ENCODE results near the gene PET100. TPM values are rescaled to one million over a fixed set of nuclear protein-coding genes. Genes with fewer than 3 reads are reported as not detected.
A peak's percentile ranks its signal among the peaks of the same experiment; 100 is the strongest.

The PET100 gene
- total and polyA plus RNA-seq, 2 experiments from 2014 or later: 8.6 to 636 TPM

GRCh38 chr19:7665076-7665475 is 35.5 kb downstream of the PET100 start:
- H4K20me1 ChIP-seq (replicated peaks; ENCODE audit: insufficient read depth): no peaks in the 10 kb centered on the region
- H3K4me2 ChIP-seq: no peak overlapping the region
- no peak overlapping the region for H3K27ac ChIP-seq (ENCODE audit: low read depth)
- H3F3A ChIP-seq (replicated peaks; ENCODE audit: low read depth): no peaks in the 10 kb centered on the region
- H2AFZ ChIP-seq: no peak overlapping the region
- peaks cover 4% of the 10 kb centered on the region; the same call in 1 of the 3 replicates for H3K4me1 Mint-ChIP-seq
- no peaks in the 10 kb centered on the region for H3K9me2 ChIP-seq (ENCODE audit: insufficient read depth)
- H3K4me3 Mint-ChIP-seq: no peak overlapping the region
- peaks cover 28% of the 10 kb centered on the region for H3K27me3 ChIP-seq (ENCODE audit: insufficient read depth)
- H3K36me3 ChIP-seq (ENCODE audit: insufficient read depth): no peaks in the 10 kb centered on the region
- H3K79me2 ChIP-seq (replicated peaks; ENCODE audit: insufficient read depth): no peaks in the 10 kb centered on the region
- H3K27ac Mint-ChIP-seq: no peak overlapping the region
- H3K4me1 ChIP-seq (ENCODE audit: insufficient read depth): no peaks in the 10 kb centered on the region; the same call in 1 of the 2 replicates
- peaks cover 6% of the 10 kb centered on the region; the same call in 2 of the 3 replicates for H3K9me3 Mint-ChIP-seq
- ATAC-seq: no peak
- no peak for DNase-seq (ENCODE audit: low spot score)
- H3K4me3 ChIP-seq: no peak overlapping the region
- no peaks in the 10 kb centered on the region for H3K36me3 Mint-ChIP-seq (ENCODE audit: low read depth)
- TF ChIP-seq CTCF (conservative IDR thresholded peaks at IDR 0.05; ENCODE audit: low read depth in 2 of 2) (no peak), STAT1 (IDR thresholded peaks at IDR 0.05; ENCODE audit: unreplicated experiment) (no peak), EZH2 (IDR thresholded peaks at IDR 0.05; ENCODE audit: low read depth, unreplicated experiment) (no peak)
- peaks cover 17% of the 10 kb centered on the region for H3K27me3 Mint-ChIP-seq (ENCODE audit: insufficient read depth, low read depth, poor library complexity)

GRCh38 chr19:7668842-7669241 is 39.2 kb downstream of the PET100 start, which contains the start of gene RETN:
TSS of gene RETN (plus strand) at chr19:7669049. CDS start at chr19:7669327, 278 bp downstream.
- DNase-seq (ENCODE audit: low spot score) (no peak), ATAC-seq (no peak)
- Histone ChIP-seq H3K4me1 (ENCODE audit: insufficient read depth) (no peaks in the 10 kb centered on the region; the same call in 1 of the 2 replicates), H3K27ac (ENCODE audit: low read depth) (no peak within 1 kb of the TSS), H3F3A (replicated peaks; ENCODE audit: low read depth) (no peaks in the 10 kb centered on the region), H3K4me3 (peak within 1 kb of the TSS; percentile 79), H3K27me3 (ENCODE audit: insufficient read depth) (peaks cover 46% of the 10 kb centered on the region), H3K79me2 (replicated peaks; ENCODE audit: insufficient read depth) (no peaks in the 10 kb centered on the region), H2AFZ (peak within 1 kb of the TSS; percentile 66; the same call in 1 of the 2 replicates), H3K9me2 (ENCODE audit: insufficient read depth) (no peaks in the 10 kb centered on the region), H3K36me3 (ENCODE audit: insufficient read depth) (no peaks in the 10 kb centered on the region), H3K4me2 (peak within 1 kb of the TSS; percentile 92), H4K20me1 (replicated peaks; ENCODE audit: insufficient read depth) (no peaks in the 10 kb centered on the region)
- Mint-ChIP-seq H3K4me1 (peaks cover 8% of the 10 kb centered on the region; the same call in 2 of the 3 replicates), H3K4me3 (peak within 1 kb of the TSS; percentile 89), H3K36me3 (ENCODE audit: low read depth) (no peaks in the 10 kb centered on the region), H3K27ac (no peak within 1 kb of the TSS), H3K9me3 (peaks cover 6% of the 10 kb centered on the region), H3K27me3 (ENCODE audit: insufficient read depth, low read depth, poor library complexity) (peaks cover 37% of the 10 kb centered on the region)
- TF ChIP-seq JUNB (IDR thresholded peaks at IDR 0.05; ENCODE audit: unreplicated experiment) (no peak), ZNF114 (CRISPR knock-in tag; IDR thresholded peaks at IDR 0.05) (no peak), ZNF331 (CRISPR knock-in tag; IDR thresholded peaks at IDR 0.05; ENCODE audit: low read depth) (no peak), STAT1 (IDR thresholded peaks at IDR 0.05; ENCODE audit: unreplicated experiment) (no peak), ETS1 (IDR thresholded peaks at IDR 0.05) (no peak), EZH2phosphoT487 (IDR thresholded peaks at IDR 0.05; ENCODE audit: unreplicated experiment) (no peak)
